Forelimb muscle (tissue), 1 donor: ENCODE results near the gene BMP10. TPM values are rescaled to one million over a fixed set of nuclear protein-coding genes. Genes with fewer than 3 reads are reported as not detected.

ENCODE experiments used
- DNase-seq: peaks from one replicate; pipeline ENCODE4 v3.0.0-alpha.2; 2013; ENCODE audit warnings: low read depth
- polyA plus RNA-seq: library from polyadenylated mRNA; unstranded; fragments of 120-200 nt; gene quantifications from one replicate; pipeline ENCODE4 v1.2.1, GENCODE V29; 2013; ENCODE audit not compliant: insufficient read length

Gene BMP10
- polyA plus RNA-seq, 1 donor = not detected

GRCh38 chr2:68819556-68819955, 51.6 kb downstream of the BMP10 start:
- no peak for DNase-seq

DNA sequence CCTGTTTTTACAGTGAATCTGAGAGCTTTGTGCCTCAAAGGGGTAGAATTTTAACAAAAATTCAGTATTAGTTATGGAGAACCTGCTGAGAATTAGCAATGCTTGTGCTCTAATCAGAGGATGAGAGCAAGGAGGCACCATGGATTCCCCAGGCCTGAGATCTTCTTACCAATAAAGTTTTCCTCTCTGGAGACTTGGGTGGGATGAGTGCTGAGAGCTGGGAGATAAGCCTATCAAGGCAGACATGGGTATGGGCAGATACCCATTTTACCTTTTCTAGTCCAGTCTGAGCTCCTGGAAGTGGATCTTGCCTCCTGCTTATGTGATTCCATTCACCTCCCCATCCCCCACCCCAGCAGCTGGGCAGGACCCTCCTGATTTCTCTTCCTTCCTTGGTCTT, 53.9 kb downstream of the BMP10 start:
- no peak for DNase-seq

Other genes with a start within 250 kb of the BMP10 start
- gene PROKR1, start 227.8 kb downstream of the BMP10 start, polyA plus RNA-seq = 0.44 TPM
- gene ARHGAP25, start 136.6 kb downstream of the BMP10 start, polyA plus RNA-seq = 2.6 TPM
- gene GKN2, start 81.5 kb upstream of the BMP10 start, polyA plus RNA-seq = not detected
- gene GKN1, start 103.2 kb upstream of the BMP10 start, polyA plus RNA-seq = not detected
- 123 TPM for gene ANTXR1, start 141.8 kb upstream of the BMP10 start, polyA plus RNA-seq